ENCODE measurements around the gene ZNF222.

DNA sequence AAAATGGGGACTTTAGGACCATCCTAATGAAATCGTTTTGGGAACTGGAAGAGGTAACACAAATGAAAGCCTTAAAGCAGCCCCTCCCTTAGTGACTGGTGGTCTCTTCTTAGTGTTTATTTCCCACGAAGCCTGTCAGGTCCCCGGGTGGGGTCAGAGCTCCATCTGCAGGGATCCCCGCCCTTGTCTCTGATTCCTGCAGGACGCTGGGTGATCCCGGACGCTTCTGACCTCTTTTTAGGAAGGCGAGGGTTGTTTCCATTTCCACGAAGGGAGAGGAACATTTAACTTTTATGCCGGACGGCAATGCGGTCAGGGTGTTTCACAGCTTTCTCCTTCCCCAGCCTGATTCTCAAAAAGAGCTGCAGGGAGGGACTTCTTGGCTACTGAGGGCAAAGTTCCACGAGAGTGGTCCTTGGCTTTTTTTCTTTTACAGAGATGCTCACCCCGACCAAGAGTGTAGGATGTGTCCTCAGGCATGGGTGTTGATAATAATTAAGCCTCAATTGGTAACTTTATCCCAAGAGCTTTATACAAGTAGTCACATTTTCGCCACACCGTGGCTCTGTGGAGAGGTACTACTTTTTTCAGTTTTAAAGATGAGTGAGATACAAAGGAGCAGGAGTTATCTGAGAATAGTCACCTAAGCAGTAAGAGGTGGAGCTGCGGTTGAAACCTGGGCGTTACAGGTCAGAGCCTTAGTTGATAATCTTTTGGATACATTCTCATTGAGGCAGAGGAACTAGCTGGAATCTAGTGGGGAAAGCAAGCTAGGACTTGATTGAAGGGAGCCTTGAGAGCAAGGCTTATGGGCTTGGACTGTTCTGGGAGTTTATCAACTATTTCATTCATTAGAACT, 47.6 kb downstream of the ZNF222 start:
- TF ChIP-seq, protein P1, sequence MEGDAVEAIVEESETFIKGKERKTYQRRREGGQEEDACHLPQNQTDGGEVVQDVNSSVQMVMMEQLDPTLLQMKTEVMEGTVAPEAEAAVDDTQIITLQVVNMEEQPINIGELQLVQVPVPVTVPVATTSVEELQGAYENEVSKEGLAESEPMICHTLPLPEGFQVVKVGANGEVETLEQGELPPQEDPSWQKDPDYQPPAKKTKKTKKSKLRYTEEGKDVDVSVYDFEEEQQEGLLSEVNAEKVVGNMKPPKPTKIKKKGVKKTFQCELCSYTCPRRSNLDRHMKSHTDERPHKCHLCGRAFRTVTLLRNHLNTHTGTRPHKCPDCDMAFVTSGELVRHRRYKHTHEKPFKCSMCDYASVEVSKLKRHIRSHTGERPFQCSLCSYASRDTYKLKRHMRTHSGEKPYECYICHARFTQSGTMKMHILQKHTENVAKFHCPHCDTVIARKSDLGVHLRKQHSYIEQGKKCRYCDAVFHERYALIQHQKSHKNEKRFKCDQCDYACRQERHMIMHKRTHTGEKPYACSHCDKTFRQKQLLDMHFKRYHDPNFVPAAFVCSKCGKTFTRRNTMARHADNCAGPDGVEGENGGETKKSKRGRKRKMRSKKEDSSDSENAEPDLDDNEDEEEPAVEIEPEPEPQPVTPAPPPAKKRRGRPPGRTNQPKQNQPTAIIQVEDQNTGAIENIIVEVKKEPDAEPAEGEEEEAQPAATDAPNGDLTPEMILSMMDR (conservative IDR thresholded peaks at IDR 0.05; ENCODE audit: low read depth, low read length): no peak
- TF ChIP-seq EZH2 (IDR thresholded peaks at IDR 0.05; ENCODE audit: borderline replicate concordance, low read depth, low read length, poor library complexity, severe bottlenecking): no peak

All from A673 (cell line).